Fibroblast of villous mesenchyme (primary cell): ENCODE data around the gene LRRC17. TPM values are rescaled to one million over a fixed set of nuclear protein-coding genes. Genes with fewer than 3 reads are reported as not detected.

Experiments used
- DNase-seq: peaks from one replicate; pipeline ENCODE4 v3.0.0-alpha.2; 2010; ENCODE audit warnings: low read depth
- H3K4me3 ChIP-seq: 2 replicates; pipeline ENCODE4 v1.5.1; 2011; ENCODE audit warnings: low read depth, mild to moderate bottlenecking, low read length
- total RNA-seq: library from RNA; depleted of rRNA; stranded (reverse); fragments of >200 nt; gene quantifications from 2 replicates; pipeline ENCODE4 v1.2.3, GENCODE V29; 2012
- TF ChIP-seq, protein P1 (sequence below): IDR thresholded peaks from 2 replicates; pipeline ENCODE4 v1.5.1; 2012; ENCODE audit warnings: low read depth, mild to moderate bottlenecking, low read length; ENCODE audit not compliant: insufficient read depth

Gene LRRC17
- total RNA-seq, 1 donor: 70.0 TPM

DNA sequence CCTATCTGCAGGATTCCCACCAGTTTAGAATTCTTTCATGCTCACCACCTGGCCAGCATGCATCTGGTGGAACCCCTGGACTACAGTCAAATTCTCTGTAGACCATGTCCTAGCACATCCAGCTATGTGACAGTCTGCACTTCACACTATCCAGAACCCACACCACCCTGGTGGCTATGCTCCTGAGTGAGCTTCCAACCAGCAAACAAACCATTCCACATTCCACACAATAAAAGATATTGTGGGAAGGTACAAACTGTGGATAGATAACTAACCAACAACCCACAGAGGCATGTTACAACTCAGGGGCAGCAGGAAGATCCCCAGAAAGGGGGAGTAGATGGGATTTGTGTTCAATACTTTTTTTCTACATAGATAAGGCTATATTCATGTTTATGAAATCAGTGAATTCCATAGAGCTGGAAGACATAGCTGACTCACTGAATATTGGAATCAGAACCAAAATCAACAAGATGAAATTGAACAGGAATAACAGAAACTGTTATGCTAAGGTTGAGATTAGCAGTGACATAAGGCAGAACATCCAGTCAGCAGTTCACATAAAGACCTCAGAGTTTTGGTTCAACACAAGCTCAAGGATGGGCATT, 72.5 kb downstream of the LRRC17 start:
- no peak overlapping the region for H3K4me3 ChIP-seq
- TF ChIP-seq, protein P1, sequence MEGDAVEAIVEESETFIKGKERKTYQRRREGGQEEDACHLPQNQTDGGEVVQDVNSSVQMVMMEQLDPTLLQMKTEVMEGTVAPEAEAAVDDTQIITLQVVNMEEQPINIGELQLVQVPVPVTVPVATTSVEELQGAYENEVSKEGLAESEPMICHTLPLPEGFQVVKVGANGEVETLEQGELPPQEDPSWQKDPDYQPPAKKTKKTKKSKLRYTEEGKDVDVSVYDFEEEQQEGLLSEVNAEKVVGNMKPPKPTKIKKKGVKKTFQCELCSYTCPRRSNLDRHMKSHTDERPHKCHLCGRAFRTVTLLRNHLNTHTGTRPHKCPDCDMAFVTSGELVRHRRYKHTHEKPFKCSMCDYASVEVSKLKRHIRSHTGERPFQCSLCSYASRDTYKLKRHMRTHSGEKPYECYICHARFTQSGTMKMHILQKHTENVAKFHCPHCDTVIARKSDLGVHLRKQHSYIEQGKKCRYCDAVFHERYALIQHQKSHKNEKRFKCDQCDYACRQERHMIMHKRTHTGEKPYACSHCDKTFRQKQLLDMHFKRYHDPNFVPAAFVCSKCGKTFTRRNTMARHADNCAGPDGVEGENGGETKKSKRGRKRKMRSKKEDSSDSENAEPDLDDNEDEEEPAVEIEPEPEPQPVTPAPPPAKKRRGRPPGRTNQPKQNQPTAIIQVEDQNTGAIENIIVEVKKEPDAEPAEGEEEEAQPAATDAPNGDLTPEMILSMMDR: no peak
- peak; percentile 50 for DNase-seq

DNA sequence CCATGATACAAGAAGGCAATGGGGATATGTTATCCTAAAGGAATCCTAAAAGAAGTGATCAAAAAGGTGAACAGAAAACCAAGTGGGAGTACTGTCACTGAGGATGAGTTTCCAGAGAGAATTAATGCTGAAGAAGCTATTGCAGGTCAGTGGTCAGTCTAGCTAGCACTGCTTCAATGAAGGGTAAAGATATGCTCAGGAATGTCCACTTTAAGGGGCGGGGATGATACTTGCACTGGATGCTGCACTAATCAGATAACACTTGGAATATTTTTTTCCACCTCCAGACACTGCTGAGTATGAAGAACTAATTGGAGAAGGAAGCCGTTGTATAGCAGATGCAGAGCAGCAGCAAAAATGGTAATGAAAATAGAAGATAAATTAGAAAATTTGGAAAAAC, 75.3 kb downstream of the LRRC17 start:
- no peak overlapping the region for H3K4me3 ChIP-seq
- TF ChIP-seq, protein P1: no peak
- no peak for DNase-seq

DNA sequence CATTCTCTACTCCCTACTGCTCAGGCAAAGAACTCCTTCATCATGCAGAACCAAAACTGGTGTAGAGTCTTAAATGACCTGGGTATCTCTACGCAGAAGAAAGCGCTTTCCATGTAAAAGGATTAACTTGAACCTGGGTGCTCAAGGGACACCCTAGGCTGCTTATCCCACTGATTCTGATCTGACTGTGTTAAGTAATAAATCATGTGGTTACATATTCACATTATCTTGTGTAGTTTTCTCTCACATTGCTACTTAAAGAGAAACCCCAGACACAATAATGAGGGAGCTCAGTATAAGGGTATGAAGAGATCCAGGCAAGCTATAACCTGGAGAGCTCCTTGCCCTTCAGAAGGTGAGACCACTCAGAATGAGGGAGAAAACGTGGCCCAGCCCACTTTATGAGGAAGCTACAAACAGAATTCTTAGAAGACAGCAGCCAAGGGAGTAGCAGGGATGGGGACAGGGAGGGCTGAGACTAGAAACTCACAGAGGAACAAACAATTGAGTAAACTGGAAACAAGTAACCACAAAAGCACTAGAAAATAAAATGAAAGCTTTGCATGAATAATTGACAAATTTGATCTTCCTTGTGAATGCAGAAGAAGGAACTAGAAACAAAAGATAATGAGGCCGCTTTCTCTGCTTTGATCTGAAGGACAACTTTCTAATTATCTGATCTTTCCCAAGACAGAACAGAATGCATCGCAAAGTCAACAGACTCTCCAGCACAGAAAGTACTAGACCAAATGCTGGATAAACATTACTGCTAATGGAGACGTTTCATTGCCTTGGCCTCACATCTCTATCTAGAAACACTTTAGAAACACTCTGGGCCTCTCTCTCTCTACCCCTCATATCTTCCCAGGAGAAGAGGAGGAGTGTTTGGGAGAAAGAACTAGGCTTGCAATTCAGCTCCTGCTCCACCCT, 76.1 kb downstream of the LRRC17 start:
- H3K4me3 ChIP-seq: no peak overlapping the region
- TF ChIP-seq, protein P1: no peak
- DNase-seq: peak; percentile 40

DNA sequence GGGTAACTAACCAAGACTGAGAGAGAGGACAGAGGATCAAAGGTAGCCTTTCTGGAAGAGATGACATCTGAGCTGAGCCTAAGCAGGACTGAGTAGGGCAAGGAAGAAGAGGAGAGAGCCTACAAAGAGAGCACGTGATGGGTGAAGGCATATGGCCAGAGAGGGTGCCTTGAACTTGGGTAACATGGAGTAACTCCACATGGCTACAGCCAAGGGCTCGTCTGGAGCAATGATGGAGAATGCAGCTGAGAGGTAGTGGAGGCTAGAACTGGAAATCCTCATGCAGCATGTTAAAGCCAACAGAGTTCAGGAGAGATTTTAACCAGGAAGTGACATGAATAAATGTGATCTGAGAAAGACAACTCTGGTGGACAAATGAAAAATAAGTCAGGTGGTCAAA, 77.8 kb downstream of the LRRC17 start:
- no peak for DNase-seq
- TF ChIP-seq, protein P1: no peak
- H3K4me3 ChIP-seq: no peak overlapping the region

DNA sequence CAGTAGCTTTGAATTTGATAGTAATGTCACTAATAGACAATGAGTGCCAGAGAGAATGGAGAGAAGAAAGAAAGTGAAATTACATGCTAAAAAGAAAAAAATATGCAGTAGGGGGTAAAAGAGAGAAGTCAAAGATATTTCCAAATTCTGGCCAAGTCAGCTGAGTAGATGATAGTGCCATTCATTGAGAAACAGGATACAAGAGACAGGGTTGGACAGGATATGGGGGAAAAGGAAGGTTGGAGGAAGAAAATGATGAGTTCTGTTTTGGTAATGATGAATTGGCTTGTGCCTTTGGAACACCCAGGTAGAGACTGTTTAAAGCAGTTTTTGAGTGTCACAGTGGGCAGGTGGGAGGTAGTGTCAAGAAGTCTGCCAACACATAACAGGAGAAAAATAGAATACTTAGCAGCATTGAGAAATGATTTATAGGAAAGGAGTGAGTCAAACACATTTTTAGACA, 78.3 kb downstream of the LRRC17 start:
- DNase-seq: no peak
- H3K4me3 ChIP-seq: no peak overlapping the region
- TF ChIP-seq, protein P1: no peak

DNA sequence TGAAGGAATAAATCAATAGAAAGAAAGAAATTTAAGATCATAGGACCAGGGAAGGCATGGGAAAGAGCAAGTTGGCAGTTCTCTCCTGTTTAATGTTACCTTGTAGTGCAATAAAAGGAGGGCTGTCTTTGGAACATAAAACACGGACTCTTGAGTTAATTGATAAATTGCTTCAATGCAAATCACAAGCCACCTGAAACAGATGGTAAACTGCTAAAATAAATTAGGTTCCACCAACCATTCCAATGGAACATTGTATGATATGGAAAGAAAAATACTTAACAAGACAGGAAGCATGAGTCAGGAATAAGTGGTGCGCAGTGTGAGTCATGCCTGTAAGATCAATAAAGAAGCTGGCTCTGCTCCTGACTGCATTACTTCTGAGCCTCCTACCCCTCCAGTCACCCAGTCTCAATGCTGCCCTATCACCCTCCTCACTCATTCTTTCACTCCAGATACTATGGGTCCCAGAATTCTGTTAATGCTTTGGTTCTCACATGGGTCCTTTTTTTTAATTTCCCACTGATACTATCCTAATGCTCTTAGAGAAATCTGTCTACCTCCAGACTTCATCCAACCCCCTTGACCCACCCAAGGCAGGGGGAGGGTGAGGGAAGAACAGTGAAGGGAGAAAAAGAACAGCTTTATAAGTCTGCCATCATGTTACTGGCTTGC, 78.9 kb downstream of the LRRC17 start:
- TF ChIP-seq, protein P1: no peak
- no peak overlapping the region for H3K4me3 ChIP-seq
- peak; percentile 93 for DNase-seq
